WTC11 (cell line): ENCODE data around the gene TSC22D4. TPM values are rescaled to one million over a fixed set of nuclear protein-coding genes. Genes with fewer than 3 reads are reported as not detected.

Experiments
- ATF1 ChIP-seq: sonication (generic); formaldehyde crosslinking; IDR thresholded peaks from 2 replicates; pipeline ENCODE4 v1.8.1; 2023; ENCODE audit warnings: mild to moderate bottlenecking, moderate library complexity, missing genetic modification reagents
- ELF4 ChIP-seq: sonication (generic); formaldehyde crosslinking; IDR thresholded peaks from 2 replicates; pipeline ENCODE4 v1.8.1; 2022; ENCODE audit warnings: low read depth, mild to moderate bottlenecking, moderate library complexity, missing genetic modification reagents
- EMX1 ChIP-seq: fragments of 250-450 bp; sonication (Bioruptor Pico); IDR thresholded peaks from 2 replicates; pipeline ENCODE4 v1.8.0; 2021; ENCODE audit warnings: mild to moderate bottlenecking
- ESRRA ChIP-seq: sonication (generic); formaldehyde crosslinking; IDR thresholded peaks from 2 replicates; pipeline ENCODE4 v1.8.1; 2022; ENCODE audit warnings: mild to moderate bottlenecking, missing genetic modification reagents, borderline replicate concordance
- FOXK1 ChIP-seq: sonication (generic); formaldehyde crosslinking; IDR thresholded peaks from 2 replicates; pipeline ENCODE4 v1.8.0; 2022; ENCODE audit warnings: mild to moderate bottlenecking, moderate library complexity, missing genetic modification reagents
- GRHL2 ChIP-seq: fragments of 250-450 bp; sonication (Bioruptor Pico); IDR thresholded peaks from 2 replicates; pipeline ENCODE4 v1.8.0; 2022; ENCODE audit warnings: mild to moderate bottlenecking, moderate library complexity; ENCODE audit not compliant: insufficient replicate concordance, severe bottlenecking
- GTF2I ChIP-seq: fragments of 250-450 bp; sonication (Bioruptor Pico); conservative IDR thresholded peaks from 2 replicates; pipeline ENCODE4 v1.4.0; 2021; ENCODE audit warnings: mild to moderate bottlenecking
- JAZF1 ChIP-seq: fragments of 250-450 bp; sonication (Bioruptor Pico); IDR thresholded peaks from 2 replicates; pipeline ENCODE4 v1.9.0; 2021; ENCODE audit warnings: moderate library complexity, mild to moderate bottlenecking, inconsistent platforms
- JUN ChIP-seq: sonication (generic); formaldehyde crosslinking; IDR thresholded peaks from 2 replicates; pipeline ENCODE4 v1.8.0; 2023; ENCODE audit warnings: mild to moderate bottlenecking, missing genetic modification reagents
- MXD4 ChIP-seq: fragments of 250-450 bp; sonication (Bioruptor Pico); IDR thresholded peaks from 2 replicates; pipeline ENCODE4 v1.8.0; 2021; ENCODE audit warnings: mild to moderate bottlenecking, moderate library complexity, borderline replicate concordance
- NFE2L1 ChIP-seq: sonication (generic); formaldehyde crosslinking; IDR thresholded peaks from 2 replicates; pipeline ENCODE4 v1.8.1; 2023; ENCODE audit warnings: missing genetic modification reagents
- OVOL2 ChIP-seq: fragments of 250-450 bp; sonication (Bioruptor Pico); IDR thresholded peaks from 2 replicates; pipeline ENCODE4 v1.9.0; 2021; ENCODE audit warnings: mild to moderate bottlenecking, borderline replicate concordance
- RORB ChIP-seq: fragments of 250-450 bp; sonication (Bioruptor Pico); IDR thresholded peaks from 2 replicates; pipeline ENCODE4 v1.9.0; 2021; ENCODE audit warnings: mild to moderate bottlenecking
- SMAD3 ChIP-seq: sonication (generic); formaldehyde crosslinking; IDR thresholded peaks from 2 replicates; pipeline ENCODE4 v1.8.0; 2022; ENCODE audit warnings: missing genetic modification reagents, mild to moderate bottlenecking, borderline replicate concordance
- SOX15 ChIP-seq: fragments of 250-450 bp; sonication (Bioruptor Pico); IDR thresholded peaks from 2 replicates; pipeline ENCODE4 v1.9.0; 2021; ENCODE audit warnings: mild to moderate bottlenecking
- TCF7 ChIP-seq: sonication (generic); formaldehyde crosslinking; IDR thresholded peaks from 2 replicates; pipeline ENCODE4 v1.8.0; 2022; ENCODE audit warnings: mild to moderate bottlenecking, low read depth, missing genetic modification reagents, moderate library complexity
- TP53 ChIP-seq: sonication (generic); formaldehyde crosslinking; IDR thresholded peaks from 2 replicates; pipeline ENCODE4 v1.8.1; 2023; ENCODE audit warnings: mild to moderate bottlenecking, missing genetic modification reagents
- ZNF138 ChIP-seq: sonication (generic); formaldehyde crosslinking; conservative IDR thresholded peaks from 2 replicates; pipeline ENCODE4 v1.8.1; 2022; ENCODE audit warnings: mild to moderate bottlenecking, moderate library complexity, missing genetic modification reagents
- ZNF219 ChIP-seq: sonication (generic); formaldehyde crosslinking; IDR thresholded peaks from 2 replicates; pipeline ENCODE4 v1.8.0; 2023; ENCODE audit warnings: missing genetic modification reagents, mild to moderate bottlenecking, borderline replicate concordance
- ZNF263 ChIP-seq: sonication (generic); formaldehyde crosslinking; IDR thresholded peaks from 2 replicates; pipeline ENCODE4 v1.8.1; 2022; ENCODE audit warnings: low read depth, mild to moderate bottlenecking, moderate library complexity, missing genetic modification reagents
- total RNA-seq: library from RNA; stranded (reverse); gene quantifications from 3 replicates; pipeline ENCODE4 v1.2.3, GENCODE V29; 2021
- TF ChIP-seq, protein P1 (sequence below): sonication (generic); formaldehyde crosslinking; IDR thresholded peaks from 2 replicates; pipeline ENCODE4 v1.8.1; 2023; ENCODE audit warnings: mild to moderate bottlenecking, moderate library complexity, missing genetic modification reagents
- TF ChIP-seq, protein P2 (sequence below): fragments of 250-450 bp; sonication (Bioruptor Pico); IDR thresholded peaks from 2 replicates; pipeline ENCODE4 v1.9.0; 2021; ENCODE audit warnings: mild to moderate bottlenecking
- TF ChIP-seq, protein P3 (sequence below): sonication (generic); formaldehyde crosslinking; IDR thresholded peaks from 2 replicates; pipeline ENCODE4 v1.8.1; 2022; ENCODE audit warnings: missing genetic modification reagents, borderline replicate concordance
- TF ChIP-seq, protein P4 (sequence below): sonication (generic); formaldehyde crosslinking; IDR thresholded peaks from 2 replicates; pipeline ENCODE4 v1.8.1; 2022; ENCODE audit warnings: mild to moderate bottlenecking, missing genetic modification reagents, moderate library complexity, borderline replicate concordance
- TF ChIP-seq, protein P5 (sequence below): sonication (generic); formaldehyde crosslinking; IDR thresholded peaks from 2 replicates; pipeline ENCODE4 v1.8.1; 2022; ENCODE audit warnings: low read depth, missing genetic modification reagents, borderline replicate concordance
- TF ChIP-seq, protein P6 (sequence below): sonication (generic); formaldehyde crosslinking; IDR thresholded peaks from 2 replicates; pipeline ENCODE4 v1.8.0; 2022; ENCODE audit warnings: mild to moderate bottlenecking, missing genetic modification reagents
- TF ChIP-seq, protein P7 (sequence below): sonication (generic); formaldehyde crosslinking; IDR thresholded peaks from 2 replicates; pipeline ENCODE4 v1.8.0; 2022; ENCODE audit warnings: missing genetic modification reagents
- TF ChIP-seq, protein P8 (sequence below): sonication (generic); formaldehyde crosslinking; IDR thresholded peaks from 2 replicates; pipeline ENCODE4 v1.8.0; 2022; ENCODE audit warnings: mild to moderate bottlenecking, missing genetic modification reagents

TSC22D4 gene
- total RNA-seq, 1 experiment from 2014 or later, result 34.5 TPM

DNA sequence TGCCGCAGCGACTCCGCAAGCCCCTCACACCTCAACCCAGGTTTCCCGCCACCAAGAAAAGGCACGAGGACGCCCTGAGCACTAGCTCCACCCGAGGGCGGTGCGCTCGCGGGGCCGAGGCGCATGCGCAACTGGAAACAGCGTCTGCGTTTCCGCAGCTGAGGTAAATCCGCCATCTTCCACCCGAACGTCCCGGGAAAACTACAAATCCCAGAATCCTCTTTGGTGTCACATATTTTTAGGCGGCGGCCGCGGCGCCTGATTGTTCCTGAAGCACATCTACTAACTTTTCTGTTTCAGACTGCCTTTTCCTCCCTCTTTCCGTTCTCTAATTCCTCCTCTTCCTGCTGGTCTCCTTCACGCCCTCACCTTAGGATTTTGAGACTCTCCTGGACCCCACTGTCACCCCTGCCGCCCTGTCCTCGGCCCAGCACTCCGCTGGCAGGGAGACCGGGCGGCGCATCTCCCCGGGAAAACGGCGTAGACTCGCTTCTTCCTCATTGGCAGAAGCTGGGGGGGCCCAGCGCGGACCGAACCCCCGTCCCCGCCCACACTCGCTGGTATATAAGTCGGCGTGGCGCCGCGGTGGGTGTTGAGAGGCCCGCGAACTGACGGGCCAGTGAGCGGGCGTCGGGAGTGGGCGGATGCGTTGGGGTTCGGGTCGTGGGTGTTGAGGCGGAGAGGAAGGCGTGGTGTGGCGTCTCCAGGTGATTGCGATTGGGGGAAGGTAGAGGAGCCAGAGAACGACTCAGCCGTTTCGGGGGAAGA is 50.6 kb downstream of the TSC22D4 start, which contains the start of gene ZCWPW1 (continued):
- peak; percentile 94 for TF ChIP-seq OVOL2
- TF ChIP-seq JUN (CRISPR knock-in tag), result peak; percentile 97
- TF ChIP-seq, protein P1, sequence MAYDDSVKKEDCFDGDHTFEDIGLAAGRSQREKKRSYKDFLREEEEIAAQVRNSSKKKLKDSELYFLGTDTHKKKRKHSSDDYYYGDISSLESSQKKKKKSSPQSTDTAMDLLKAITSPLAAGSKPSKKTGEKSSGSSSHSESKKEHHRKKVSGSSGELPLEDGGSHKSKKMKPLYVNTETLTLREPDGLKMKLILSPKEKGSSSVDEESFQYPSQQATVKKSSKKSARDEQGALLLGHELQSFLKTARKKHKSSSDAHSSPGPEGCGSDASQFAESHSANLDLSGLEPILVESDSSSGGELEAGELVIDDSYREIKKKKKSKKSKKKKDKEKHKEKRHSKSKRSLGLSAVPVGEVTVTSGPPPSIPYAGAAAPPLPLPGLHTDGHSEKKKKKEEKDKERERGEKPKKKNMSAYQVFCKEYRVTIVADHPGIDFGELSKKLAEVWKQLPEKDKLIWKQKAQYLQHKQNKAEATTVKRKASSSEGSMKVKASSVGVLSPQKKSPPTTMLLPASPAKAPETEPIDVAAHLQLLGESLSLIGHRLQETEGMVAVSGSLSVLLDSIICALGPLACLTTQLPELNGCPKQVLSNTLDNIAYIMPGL (CRISPR knock-in tag), result 0 out of 2 replicates have a peak, but pooled peaks have one; percentile 56
- TF ChIP-seq, protein P2, sequence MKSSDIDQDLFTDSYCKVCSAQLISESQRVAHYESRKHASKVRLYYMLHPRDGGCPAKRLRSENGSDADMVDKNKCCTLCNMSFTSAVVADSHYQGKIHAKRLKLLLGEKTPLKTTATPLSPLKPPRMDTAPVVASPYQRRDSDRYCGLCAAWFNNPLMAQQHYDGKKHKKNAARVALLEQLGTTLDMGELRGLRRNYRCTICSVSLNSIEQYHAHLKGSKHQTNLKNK (CRISPR knock-in tag), result peak; percentile 63
- TF ChIP-seq, protein P3, sequence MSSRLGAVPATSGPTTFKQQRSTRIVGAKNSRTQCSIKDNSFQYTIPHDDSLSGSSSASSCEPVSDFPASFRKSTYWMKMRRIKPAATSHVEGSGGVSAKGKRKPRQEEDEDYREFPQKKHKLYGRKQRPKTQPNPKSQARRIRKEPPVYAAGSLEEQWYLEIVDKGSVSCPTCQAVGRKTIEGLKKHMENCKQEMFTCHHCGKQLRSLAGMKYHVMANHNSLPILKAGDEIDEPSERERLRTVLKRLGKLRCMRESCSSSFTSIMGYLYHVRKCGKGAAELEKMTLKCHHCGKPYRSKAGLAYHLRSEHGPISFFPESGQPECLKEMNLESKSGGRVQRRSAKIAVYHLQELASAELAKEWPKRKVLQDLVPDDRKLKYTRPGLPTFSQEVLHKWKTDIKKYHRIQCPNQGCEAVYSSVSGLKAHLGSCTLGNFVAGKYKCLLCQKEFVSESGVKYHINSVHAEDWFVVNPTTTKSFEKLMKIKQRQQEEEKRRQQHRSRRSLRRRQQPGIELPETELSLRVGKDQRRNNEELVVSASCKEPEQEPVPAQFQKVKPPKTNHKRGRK (CRISPR knock-in tag), result no peak
- peak; percentile 72 for TF ChIP-seq ZNF263 (CRISPR knock-in tag)
- TF ChIP-seq, protein P4, sequence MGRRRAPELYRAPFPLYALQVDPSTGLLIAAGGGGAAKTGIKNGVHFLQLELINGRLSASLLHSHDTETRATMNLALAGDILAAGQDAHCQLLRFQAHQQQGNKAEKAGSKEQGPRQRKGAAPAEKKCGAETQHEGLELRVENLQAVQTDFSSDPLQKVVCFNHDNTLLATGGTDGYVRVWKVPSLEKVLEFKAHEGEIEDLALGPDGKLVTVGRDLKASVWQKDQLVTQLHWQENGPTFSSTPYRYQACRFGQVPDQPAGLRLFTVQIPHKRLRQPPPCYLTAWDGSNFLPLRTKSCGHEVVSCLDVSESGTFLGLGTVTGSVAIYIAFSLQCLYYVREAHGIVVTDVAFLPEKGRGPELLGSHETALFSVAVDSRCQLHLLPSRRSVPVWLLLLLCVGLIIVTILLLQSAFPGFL (CRISPR knock-in tag), result peak; percentile 87; the same call in 1 of the 2 replicates
- TF ChIP-seq JAZF1 (CRISPR knock-in tag), result peak; percentile 81; the same call in 1 of the 2 replicates
- TF ChIP-seq SOX15 (CRISPR knock-in tag), result peak; percentile 72; the same call in 1 of the 2 replicates
- peak; percentile 96 for TF ChIP-seq ZNF219 (CRISPR knock-in tag)
- no peak for TF ChIP-seq ZNF138 (CRISPR knock-in tag)
- no peak for TF ChIP-seq GTF2I (CRISPR knock-in tag)
- TF ChIP-seq NFE2L1, result peak; percentile 99
- TF ChIP-seq FOXK1 (CRISPR knock-in tag), result peak; percentile 97
- peak; percentile 98 for TF ChIP-seq SMAD3 (CRISPR knock-in tag)
- TF ChIP-seq ELF4, result no peak; the same call in 1 of the 2 replicates
- peak; percentile 82; the same call in 1 of the 2 replicates for TF ChIP-seq RORB (CRISPR knock-in tag)
- TF ChIP-seq ATF1 (CRISPR knock-in tag), result peak; percentile 97
- TF ChIP-seq GRHL2 (CRISPR knock-in tag), result no peak
- peak; percentile 95 for TF ChIP-seq TP53 (CRISPR knock-in tag)
- TF ChIP-seq, protein P5, sequence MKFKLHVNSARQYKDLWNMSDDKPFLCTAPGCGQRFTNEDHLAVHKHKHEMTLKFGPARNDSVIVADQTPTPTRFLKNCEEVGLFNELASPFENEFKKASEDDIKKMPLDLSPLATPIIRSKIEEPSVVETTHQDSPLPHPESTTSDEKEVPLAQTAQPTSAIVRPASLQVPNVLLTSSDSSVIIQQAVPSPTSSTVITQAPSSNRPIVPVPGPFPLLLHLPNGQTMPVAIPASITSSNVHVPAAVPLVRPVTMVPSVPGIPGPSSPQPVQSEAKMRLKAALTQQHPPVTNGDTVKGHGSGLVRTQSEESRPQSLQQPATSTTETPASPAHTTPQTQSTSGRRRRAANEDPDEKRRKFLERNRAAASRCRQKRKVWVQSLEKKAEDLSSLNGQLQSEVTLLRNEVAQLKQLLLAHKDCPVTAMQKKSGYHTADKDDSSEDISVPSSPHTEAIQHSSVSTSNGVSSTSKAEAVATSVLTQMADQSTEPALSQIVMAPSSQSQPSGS, result no peak
- TF ChIP-seq, protein P6, sequence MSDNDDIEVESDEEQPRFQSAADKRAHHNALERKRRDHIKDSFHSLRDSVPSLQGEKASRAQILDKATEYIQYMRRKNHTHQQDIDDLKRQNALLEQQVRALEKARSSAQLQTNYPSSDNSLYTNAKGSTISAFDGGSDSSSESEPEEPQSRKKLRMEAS (CRISPR knock-in tag), result peak; percentile 100
- TF ChIP-seq ESRRA (CRISPR knock-in tag), result peak; percentile 97
- TF ChIP-seq, protein P7, sequence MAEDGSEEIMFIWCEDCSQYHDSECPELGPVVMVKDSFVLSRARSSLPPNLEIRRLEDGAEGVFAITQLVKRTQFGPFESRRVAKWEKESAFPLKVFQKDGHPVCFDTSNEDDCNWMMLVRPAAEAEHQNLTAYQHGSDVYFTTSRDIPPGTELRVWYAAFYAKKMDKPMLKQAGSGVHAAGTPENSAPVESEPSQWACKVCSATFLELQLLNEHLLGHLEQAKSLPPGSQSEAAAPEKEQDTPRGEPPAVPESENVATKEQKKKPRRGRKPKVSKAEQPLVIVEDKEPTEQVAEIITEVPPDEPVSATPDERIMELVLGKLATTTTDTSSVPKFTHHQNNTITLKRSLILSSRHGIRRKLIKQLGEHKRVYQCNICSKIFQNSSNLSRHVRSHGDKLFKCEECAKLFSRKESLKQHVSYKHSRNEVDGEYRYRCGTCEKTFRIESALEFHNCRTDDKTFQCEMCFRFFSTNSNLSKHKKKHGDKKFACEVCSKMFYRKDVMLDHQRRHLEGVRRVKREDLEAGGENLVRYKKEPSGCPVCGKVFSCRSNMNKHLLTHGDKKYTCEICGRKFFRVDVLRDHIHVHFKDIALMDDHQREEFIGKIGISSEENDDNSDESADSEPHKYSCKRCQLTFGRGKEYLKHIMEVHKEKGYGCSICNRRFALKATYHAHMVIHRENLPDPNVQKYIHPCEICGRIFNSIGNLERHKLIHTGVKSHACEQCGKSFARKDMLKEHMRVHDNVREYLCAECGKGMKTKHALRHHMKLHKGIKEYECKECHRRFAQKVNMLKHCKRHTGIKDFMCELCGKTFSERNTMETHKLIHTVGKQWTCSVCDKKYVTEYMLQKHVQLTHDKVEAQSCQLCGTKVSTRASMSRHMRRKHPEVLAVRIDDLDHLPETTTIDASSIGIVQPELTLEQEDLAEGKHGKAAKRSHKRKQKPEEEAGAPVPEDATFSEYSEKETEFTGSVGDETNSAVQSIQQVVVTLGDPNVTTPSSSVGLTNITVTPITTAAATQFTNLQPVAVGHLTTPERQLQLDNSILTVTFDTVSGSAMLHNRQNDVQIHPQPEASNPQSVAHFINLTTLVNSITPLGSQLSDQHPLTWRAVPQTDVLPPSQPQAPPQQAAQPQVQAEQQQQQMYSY (CRISPR knock-in tag), result peak; percentile 71
- TF ChIP-seq TCF7 (CRISPR knock-in tag), result peak; percentile 94
- peak; percentile 65; the same call in 1 of the 2 replicates for TF ChIP-seq EMX1 (CRISPR knock-in tag)
- TF ChIP-seq, protein P8, sequence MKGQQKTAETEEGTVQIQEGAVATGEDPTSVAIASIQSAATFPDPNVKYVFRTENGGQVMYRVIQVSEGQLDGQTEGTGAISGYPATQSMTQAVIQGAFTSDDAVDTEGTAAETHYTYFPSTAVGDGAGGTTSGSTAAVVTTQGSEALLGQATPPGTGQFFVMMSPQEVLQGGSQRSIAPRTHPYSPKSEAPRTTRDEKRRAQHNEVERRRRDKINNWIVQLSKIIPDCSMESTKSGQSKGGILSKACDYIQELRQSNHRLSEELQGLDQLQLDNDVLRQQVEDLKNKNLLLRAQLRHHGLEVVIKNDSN (CRISPR knock-in tag), result peak; percentile 89
- TF ChIP-seq MXD4 (CRISPR knock-in tag), result no peak
